ENCODE data around the gene TMEM39B.
"Not testable (repeated sequence)": the region's sequence is repeated elsewhere in the genome, so short reads cannot be mapped to it uniquely, and the experiment has no call there.

The TMEM39B gene

GRCh38 chr1:32072622-32073298 is at the start of gene TMEM39B:
TSS of gene TMEM39B (plus strand) at chr1:32072939. CDS start at chr1:32073048, 109 bp downstream.
- DNase-seq: peak; percentile 96

GRCh38 chr1:32023351-32023750 is 49.4 kb upstream of the TMEM39B start:
- no peak for DNase-seq

DNA sequence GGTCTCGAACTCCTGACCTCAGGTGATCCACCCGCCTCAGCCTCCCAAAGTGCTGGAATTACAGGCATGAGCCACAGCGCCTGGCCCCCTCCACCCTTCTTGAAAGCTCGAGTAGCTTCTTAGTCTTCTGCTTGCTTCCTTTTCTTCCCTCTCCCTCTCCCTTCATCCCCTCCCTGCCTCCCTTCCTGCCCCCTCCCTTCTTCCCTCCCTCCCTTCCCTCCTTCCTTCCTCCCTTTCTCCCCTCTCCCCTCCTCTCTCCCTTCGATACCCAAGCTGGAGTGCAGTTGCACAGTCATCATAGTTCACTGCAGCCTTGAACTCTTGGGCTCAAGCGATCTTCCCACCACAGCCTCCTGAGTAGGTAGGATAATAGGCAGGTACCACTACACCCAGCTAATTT is 47.2 kb upstream of the TMEM39B start:
- DNase-seq: no peak

- DNase-seq: peak; percentile 32
Observed at GRCh38 chr1:32028746-32029145, 44.0 kb upstream of the TMEM39B start.

GRCh38 chr1:32031578-32032274 is 41.0 kb upstream of the TMEM39B start:
- DNase-seq: peak; percentile 81

DNA sequence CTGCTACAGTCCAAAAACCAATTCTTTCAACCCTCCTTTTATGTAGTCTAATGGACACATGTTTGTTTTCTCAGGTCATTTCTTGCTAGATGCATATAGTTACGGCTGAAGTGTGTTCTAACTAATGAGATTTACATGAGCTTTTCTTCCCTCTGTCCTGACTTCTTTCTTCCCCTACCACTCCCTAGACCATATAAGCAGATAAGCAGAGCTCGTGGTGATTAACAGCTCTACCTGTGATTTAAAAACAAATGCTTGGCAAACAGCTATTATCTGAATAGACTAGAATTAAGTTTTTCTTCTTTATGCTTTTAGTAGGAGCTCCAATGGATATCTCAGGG is 40.5 kb upstream of the TMEM39B start:
- DNase-seq: no peak

DNA sequence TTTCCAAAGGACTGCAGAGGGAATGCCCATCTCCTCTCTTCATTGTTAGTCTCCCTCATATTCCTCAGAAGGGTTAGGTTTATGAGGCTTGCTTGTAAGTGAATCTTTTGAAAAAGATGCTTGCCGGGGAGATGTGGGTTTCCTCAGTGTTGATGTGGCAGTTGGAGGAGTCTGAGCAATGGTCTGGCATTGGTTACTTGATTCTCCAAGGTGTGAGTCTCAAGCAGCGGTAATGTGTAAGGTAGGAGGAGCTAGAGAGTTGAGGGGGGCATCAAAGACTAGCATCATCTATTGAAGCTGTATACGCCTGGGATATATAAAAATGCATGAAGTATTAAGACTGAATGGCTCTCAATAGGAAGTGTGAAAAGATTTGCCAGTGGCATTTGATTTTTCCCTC is 37.6 kb upstream of the TMEM39B start:
- no peak for DNase-seq

DNA sequence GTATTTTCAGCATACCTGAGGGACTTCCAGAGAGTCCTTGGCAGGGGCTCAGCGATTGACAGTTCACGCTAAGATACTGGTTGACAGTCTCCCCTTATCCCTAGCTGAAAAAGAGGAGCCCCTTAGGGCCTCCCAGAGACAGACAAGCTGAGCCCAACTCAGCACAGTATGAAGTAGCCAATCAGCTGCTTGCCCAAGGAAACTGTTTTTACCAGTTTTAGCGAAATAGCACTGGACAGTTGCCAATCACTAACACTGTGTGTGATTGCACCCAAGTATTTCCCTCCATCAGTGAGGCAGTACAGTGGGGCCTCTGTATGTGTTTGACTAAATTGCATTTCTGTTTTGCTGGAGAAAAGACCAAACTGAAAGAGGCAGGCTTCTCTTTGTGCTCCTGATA is 32.0 kb upstream of the TMEM39B start:
- no peak for DNase-seq

DNA sequence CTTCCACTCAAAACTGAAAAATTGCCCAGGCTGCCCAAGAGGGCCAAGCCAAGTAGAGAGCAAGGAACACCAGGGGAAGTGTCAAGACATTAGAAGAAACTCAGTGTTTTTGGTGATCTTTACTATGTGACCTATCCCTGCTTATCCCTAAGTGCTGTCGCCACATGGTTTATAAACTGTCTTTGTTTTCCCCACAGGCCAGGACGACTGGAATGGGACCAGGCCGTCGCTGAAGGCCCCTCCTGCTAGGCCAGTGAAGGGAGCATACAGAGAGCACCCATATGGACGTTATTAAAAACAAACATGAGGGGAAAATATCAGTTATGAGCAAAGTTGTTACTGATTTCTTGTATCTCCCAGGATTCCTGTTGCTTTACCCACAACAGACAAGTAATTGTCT is 30.4 kb upstream of the TMEM39B start:
- DNase-seq: no peak

DNA sequence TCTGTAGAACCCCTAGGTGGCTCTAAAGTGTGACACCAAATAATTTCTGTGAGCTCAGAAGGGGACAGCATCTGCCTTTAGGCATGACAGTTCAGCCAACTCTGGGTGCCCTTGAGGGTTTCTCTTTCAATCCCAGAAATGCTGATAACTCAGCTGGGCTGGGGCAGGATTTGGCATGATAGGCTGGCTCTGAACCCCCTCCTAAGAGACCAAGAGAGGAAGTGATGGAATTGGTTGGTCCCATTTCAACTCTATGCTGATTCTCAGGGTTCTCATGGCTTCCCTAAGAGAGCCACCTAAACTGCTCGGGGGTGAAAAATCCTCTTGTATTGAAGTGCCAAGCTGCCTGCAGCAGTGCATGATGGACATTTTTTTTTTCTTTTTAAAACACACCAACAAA is 28.5 kb upstream of the TMEM39B start:
- DNase-seq: no peak

DNA sequence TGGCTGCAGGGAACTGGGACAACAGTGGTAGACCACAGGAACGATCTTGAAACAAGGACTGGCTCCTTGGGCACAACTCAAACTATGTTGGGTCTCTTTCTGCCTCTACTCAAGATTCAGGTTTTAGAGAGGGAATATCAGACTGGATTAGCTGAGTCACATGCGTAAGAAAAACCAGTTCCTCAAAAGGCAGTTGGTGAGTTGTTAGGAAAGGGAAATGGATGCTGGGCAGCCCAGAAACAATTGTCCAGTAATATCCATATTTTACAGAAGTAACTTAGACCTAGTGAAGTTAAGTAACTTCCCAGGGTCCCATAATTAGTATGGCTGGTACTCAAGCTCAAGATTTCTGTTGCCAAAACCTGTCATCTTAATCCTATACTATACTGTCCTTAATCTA is 27.0 kb upstream of the TMEM39B start:
- no peak for DNase-seq

DNA sequence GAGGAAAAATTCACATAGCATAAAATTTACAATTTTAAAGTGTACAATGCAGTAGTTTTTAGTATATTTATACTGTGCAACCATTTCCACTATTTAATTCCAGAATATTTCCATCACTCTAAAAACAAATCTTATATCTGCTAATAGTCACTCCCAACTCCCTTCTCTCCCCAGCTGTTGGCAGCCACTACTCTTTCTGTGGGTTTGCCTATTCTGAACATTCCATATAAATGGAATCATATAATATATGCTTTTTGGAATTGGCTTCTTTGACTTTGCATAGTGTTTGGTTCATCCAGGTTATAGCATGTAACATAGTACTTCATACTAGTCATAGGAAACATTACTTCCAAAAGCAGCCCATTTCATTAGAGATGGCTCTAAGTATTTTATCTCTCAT is 25.0 kb upstream of the TMEM39B start:
- DNase-seq: peak; percentile 69

DNA sequence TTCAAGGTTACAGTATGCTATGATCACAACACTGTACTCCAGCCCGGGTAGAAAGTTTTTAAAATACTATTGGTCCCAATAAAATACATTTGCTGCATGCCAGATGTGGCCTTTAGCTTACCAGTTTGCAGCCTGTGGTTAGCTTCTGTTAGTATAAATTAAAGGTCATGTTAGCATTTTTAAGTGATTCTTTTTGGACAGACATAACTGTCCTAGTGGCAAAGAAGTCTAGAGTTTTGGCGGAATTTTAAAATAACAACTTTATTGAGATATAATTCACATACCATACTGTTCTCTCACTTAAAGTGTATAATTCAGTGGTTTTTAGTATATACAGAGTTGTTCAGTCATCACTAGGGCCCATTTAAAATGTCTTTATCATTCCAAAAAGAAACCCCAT is 24.3 kb upstream of the TMEM39B start:
- no peak for DNase-seq

DNA sequence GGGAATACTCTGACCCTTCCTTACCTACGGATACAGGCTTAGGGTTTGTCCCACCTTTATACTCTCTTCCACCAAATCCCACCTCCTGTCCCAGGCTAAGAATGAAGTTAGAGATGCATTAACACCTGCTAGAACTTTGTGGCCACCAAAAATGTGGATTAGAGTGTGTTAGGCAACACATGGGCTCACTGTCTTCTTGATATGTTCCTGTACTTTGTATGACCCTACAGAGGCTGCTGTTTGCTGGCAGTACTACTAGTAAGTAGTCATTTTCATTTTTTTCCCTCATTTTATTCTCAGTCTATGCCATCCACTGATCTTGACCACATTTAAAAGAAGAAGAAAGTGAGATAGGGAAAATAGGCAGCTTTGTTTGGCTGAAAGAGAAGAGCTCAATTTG is 21.0 kb upstream of the TMEM39B start:
- no peak for DNase-seq

- no peak for DNase-seq
Observed at GRCh38 chr1:32052887-32053286, 19.9 kb upstream of the TMEM39B start.

- no peak for DNase-seq
Observed at GRCh38 chr1:32055416-32055815, 17.3 kb upstream of the TMEM39B start.

DNA sequence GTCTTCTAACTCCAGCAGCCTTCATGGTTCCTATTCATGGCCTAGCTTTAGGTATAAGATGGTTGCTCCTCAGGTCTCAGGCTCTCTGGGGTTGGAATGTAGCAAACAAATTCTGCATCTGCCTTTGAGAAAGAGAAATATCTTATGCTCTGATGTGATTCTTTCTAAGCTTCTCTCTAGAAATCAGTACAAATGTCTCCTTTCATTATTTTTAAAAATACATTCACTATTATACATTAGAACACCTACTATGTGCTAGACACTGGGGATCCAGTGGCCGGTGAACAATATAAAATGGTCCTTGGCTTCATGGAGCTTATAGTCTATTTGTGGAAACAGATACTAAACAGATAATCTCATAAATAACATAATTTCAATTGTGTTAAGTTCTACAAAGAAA is 16.1 kb upstream of the TMEM39B start:
- DNase-seq: no peak

DNA sequence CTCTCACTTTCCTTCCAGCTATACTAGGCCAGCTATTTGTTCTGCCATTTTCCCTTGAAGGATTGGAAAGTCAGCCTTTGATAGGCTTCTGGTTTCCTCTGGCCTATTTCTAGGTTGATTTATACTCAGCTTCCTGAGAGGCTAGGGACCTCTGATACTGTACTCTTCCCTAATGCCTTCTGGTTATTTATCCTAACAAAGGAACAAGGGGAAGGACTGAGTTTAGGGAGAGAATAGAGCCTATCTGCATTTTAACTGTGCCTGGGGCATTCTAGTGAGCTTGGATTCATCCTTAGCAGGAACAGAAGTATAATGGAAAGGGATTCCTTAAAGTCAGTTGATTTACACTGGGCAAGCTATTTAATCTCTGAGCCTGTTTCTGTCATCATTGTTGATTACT is 11.8 kb upstream of the TMEM39B start:
- no peak for DNase-seq

- DNase-seq: peak; percentile 35
Observed at GRCh38 chr1:32062867-32063230, 9.9 kb upstream of the TMEM39B start.

GRCh38 chr1:32063261-32063681 is 9.5 kb upstream of the TMEM39B start:
- peak; percentile 74 for DNase-seq

- not testable (repeated sequence) for DNase-seq
Observed at GRCh38 chr1:32065613-32066488, 6.9 kb upstream of the TMEM39B start.

DNA sequence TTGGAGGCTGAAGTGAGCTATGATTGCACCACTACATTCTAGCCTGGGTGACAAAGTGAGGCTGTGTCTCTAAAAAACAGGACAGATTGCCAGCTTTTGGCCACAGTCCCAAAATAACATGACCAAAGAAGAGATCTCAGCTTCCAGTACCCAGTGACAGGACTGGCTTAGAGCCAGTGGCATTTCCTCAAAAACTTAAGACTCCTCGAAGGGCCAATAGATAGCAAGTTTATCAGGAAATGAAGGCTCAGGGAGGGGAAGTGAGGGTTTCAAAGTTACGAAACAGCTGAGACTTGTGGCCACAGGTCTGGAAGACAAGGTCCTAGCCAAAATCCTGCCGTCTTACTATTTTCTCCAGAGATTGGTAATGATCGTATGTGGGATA is 6.3 kb upstream of the TMEM39B start:
- DNase-seq: peak; percentile 74

- peak; percentile 71 for DNase-seq
Observed at GRCh38 chr1:32068957-32069588, 3.7 kb upstream of the TMEM39B start.

All from fibroblast of upper back skin (primary cell).